ENCODE measurements around the gene B3GNT4.

- TF ChIP-seq CTCF (conservative IDR thresholded peaks at IDR 0.05; ENCODE audit: low read depth, low read length) = no peak
- no peak for TF ChIP-seq POLR2A (IDR thresholded peaks at IDR 0.05; ENCODE audit: low read depth, low read length)
- TF ChIP-seq RAD21 (IDR thresholded peaks at IDR 0.05; ENCODE audit: low read length) = no peak
- TF ChIP-seq MXI1 (IDR thresholded peaks at IDR 0.05; ENCODE audit: borderline replicate concordance, low read depth, low read length) = no peak
- TF ChIP-seq CEBPB (IDR thresholded peaks at IDR 0.05; ENCODE audit: low read depth, low read length) = no peak
- TF ChIP-seq SMC3 (IDR thresholded peaks at IDR 0.05; ENCODE audit: low read depth, low read length) = no peak
- TF ChIP-seq USF2 (IDR thresholded peaks at IDR 0.05; ENCODE audit: low read depth, low read length) = no peak
- no peak for TF ChIP-seq FOS (IDR thresholded peaks at IDR 0.05; ENCODE audit: low read depth, low read length)
These were observed 29.2 kb upstream of the B3GNT4 start, which contains the start of gene IL31 for GRCh38 chr12:122174155-122174845.

Measured in IMR-90 (cell line).